GM12872 (cell line): Measurements from ENCODE around the gene ARAP3.
A peak's percentile ranks its signal among the peaks of the same experiment; 100 is the strongest.

Experiments used
- CTCF ChIP-seq: IDR thresholded peaks from 3 replicates; pipeline ENCODE4 v1.5.1; 2011; ENCODE audit warnings: low read depth, mild to moderate bottlenecking, low read length, moderate library complexity; ENCODE audit not compliant: insufficient read depth

Gene ARAP3

GRCh38 chr5:141637767-141638419 lies 44.1 kb downstream of the ARAP3 start:
- peak; percentile 64 for TF ChIP-seq CTCF

- no peak for TF ChIP-seq CTCF
Observed at GRCh38 chr5:141637123-141637766, 44.8 kb downstream of the ARAP3 start.

DNA sequence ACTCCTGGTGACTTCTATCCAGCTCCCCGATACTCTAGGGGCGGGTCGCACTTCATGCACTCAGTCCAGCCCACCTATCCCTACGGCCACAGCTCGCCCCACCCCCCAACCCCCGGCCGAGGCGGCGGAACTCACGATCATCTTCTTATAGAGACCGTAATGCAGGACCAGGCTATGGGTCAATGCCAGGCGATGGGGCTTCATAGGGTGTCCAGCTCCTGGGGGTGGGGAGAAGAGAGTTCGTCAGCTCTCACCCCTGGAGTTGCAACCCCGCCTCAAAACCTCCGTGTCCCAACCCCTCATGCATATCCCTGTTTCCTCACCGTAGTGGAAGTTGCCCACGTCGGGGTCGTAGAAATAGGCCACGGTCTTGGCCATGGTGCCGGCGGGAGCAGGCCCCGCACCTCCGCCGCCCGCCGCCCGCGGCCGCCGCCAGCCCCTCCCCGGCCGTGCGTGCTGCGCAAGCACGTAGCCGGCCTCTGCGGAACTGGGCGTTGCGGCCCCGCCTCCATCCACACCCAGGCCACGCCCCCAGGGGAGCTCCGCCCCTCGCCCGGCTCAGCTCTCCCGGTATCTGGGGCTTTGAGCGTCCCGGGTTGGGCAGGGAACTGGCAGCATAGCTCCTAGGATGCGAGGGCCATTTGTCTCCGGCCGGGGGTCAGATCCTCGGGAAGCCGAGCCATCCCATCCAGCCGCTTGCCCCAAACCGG lies 45.5 kb downstream of the ARAP3 start, which contains the start of the genes HDAC3 and RELL2:
TSS of gene HDAC3 (minus strand) at position 437 of the 710 bp plus-strand sequence. CDS start at position 378, 59 bp downstream.
TSS of gene RELL2 (plus strand) at position 585 of the 710 bp plus-strand sequence. CDS start 1,229 bp downstream, outside the sequence.
- TF ChIP-seq CTCF: no peak

DNA sequence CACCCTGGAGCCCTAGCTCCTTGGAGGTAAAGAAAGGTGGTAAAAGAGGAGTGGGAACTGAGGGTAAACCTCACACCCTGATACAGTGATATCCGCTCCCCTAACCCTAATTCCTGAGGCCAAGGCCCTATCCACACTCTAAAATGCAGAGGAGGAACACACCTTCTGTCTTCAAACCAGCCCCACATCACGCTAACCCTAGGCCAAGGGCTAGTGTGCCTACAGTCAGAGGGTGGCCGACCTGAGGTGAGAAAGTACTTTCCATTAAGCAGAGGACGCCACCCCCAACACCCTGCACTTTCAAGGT lies 46.0 kb downstream of the ARAP3 start:
- TF ChIP-seq CTCF: no peak

DNA sequence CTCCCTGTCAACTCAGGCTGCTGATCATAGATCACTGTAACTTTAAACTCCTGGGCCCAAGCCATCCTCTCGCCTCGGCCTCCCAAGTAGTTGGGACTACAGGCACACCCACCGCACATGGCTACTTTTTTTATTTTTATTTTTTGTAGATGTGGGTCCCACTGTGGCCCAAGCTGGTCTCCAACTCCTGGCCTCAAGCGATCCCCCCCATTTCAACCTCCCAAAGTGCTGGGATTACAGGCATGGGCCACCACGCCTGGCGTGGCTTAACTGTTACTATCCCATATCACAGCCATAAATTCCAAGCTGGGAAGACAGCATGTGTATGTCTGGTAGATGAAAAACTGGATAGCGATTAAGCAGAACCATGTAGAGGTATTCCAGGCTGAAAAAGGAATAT lies 46.4 kb downstream of the ARAP3 start:
- no peak for TF ChIP-seq CTCF

DNA sequence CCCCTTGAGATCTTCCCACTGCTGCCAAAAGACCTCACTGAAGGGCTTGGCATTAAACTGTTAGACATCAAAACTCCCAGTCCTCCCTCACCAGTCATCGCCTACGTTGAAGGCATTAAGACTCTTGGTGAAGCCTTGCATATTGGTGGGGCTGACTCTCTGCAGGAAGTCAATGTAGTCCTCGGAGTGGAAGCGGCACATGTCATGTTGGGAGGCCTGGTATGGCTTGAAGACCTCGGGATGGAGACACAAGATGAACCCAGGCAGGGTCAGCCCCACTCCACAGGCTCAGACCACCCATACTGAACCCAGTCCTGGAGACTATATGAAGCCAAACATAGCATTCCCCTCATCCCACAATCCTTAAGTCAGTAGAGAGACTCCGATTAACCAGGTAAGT lies 47.3 kb downstream of the ARAP3 start:
- no peak for TF ChIP-seq CTCF

DNA sequence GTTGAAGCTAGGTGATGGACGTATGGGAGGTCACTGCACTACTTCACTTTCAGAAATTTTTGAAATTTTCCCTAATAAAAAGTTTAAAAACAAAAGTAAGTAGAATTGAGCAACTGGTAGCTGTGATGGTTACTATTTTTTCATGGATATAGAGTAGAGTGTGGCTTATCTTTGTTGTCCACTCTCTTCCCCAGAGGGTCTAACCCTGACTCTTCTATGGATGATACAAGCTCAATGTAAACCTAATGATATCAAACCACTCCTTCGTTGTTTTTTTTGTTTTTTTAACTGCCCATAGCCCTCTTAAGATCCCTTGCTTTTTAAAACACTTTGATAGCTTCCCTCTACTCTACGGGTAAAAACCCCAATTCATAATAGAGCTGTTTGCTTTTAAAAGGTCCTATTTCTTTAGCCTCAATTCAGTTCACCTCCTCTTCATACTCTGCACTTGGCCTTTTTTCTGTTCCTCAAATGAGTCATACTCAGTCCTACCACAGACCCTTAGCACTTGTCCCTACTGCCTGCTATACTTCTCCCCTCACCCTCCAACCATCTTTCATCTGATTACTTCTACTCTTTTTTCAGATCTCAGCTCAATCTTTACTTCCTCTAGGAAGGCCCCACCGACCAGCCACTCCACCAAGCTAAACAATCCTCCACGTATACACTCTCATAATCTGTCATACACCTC lies 48.0 kb downstream of the ARAP3 start:
- no peak for TF ChIP-seq CTCF
